ENCODE data around the gene LRRTM2. TPM values are rescaled to one million over a fixed set of nuclear protein-coding genes. Genes with fewer than 3 reads are reported as not detected.

LRRTM2 gene
- total and polyA plus RNA-seq, 2 experiments from 2014 or later = 0.24 TPM; not detected in 1

DNA sequence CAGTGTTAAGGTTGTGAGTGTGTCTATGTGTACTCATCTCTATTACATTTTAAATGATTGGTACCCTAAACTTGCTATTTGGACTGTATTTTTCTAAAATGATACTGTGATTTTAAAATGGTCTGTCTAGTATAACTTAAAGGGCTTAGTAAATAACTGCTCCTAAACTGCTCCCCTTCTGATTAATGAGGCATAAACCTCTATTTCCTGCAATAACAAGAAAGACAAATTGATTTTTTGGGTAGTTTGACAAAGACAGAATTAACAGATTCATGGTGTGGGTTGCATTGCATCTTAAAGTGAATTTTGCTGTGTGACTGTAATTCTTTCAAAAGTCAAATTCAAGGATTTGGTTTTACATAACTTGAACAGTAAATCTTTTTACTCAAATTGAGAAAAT lies 8.1 kb upstream of the LRRTM2 start:
- TF ChIP-seq, protein P1, sequence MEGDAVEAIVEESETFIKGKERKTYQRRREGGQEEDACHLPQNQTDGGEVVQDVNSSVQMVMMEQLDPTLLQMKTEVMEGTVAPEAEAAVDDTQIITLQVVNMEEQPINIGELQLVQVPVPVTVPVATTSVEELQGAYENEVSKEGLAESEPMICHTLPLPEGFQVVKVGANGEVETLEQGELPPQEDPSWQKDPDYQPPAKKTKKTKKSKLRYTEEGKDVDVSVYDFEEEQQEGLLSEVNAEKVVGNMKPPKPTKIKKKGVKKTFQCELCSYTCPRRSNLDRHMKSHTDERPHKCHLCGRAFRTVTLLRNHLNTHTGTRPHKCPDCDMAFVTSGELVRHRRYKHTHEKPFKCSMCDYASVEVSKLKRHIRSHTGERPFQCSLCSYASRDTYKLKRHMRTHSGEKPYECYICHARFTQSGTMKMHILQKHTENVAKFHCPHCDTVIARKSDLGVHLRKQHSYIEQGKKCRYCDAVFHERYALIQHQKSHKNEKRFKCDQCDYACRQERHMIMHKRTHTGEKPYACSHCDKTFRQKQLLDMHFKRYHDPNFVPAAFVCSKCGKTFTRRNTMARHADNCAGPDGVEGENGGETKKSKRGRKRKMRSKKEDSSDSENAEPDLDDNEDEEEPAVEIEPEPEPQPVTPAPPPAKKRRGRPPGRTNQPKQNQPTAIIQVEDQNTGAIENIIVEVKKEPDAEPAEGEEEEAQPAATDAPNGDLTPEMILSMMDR (IDR thresholded peaks at IDR 0.05; ENCODE audit: low read depth, low read length) = no peak
- Histone ChIP-seq H3K27me3 (no peaks in the 10 kb centered on the region), H3K36me3 (peaks cover 19% of the 10 kb centered on the region), H3K4me1 (ENCODE audit: low read depth) (peaks cover 7% of the 10 kb centered on the region), H3K9me3 (ENCODE audit: low read depth) (no peaks in the 10 kb centered on the region), H3K4me3 (no peak overlapping the region), H3K27ac (no peak overlapping the region)
- DNase-seq (ENCODE audit: low read depth in 1 of 2, low spot score in 1 of 2) = no peak

DNA sequence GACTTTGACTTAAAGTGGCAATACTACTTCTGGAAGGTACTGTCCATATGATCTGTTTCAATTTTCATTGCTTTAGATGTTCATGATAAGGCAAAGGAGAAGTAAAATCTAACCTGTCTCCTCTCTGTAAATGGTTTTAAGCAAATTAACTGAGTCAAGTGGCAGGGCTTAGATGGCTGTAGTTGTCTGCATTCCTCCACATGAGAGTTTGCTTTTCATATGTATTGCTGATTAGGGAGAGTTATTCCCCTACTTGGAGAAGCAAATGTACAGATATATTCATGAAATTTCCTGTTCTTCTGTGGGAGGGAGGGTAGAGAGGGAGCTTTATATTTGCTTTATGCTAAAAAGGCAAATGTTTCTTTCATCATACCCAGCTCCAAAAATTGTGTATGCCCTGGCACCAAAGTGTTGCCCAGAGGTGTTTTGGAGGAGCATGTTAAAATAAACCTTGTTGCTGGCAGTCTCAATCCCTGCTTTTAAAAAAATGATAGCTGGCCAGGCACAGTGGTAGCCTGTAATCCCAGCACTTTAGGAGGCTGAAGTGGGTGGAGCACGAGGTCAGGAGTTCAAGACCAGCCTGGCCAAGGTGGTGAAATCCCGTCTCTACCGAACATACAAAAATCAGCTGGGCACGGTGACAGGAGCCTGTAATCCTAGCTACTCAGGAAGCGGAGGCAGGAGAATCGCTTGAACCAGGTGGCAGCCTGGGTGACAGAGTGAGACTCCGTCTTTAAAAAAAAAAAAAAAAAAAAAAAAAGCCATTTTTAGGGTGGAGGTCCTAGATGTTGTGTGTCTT lies 3.5 kb upstream of the LRRTM2 start:
- Histone ChIP-seq H3K9me3 (ENCODE audit: low read depth) (no peaks in the 10 kb centered on the region), H3K4me3 (no peak overlapping the region), H3K27me3 (no peaks in the 10 kb centered on the region), H3K4me1 (ENCODE audit: low read depth) (peaks cover 15% of the 10 kb centered on the region), H3K27ac (no peak overlapping the region), H3K36me3 (no peaks in the 10 kb centered on the region)
- no peak for DNase-seq (ENCODE audit: low read depth in 1 of 2, low spot score in 1 of 2)
- TF ChIP-seq, protein P1 (IDR thresholded peaks at IDR 0.05; ENCODE audit: low read depth, low read length) = no peak

DNA sequence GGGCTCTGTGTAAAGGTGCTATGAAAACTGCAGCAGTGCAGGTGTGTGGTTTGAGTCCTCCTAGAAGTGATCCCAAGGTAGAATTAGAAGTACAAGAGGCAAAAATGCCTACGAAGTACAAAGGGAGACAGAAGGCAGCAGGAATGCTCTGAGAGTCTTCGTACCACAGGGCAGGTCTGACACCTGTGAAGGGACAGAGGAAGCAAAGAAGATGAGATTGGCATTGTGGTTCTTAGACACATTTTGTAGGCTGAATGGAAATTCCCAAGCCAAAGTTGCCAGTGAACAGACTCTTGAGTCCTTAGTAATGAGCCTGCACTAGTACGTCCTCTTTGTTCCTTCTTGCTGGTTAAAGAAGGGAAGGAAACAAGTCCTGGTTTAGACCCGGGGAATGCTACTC lies 1.7 kb upstream of the LRRTM2 start:
- no peak for DNase-seq (ENCODE audit: low read depth in 1 of 2, low spot score in 1 of 2)
- Histone ChIP-seq H3K36me3 (no peaks in the 10 kb centered on the region), H3K9me3 (ENCODE audit: low read depth) (no peaks in the 10 kb centered on the region), H3K27ac (no peak overlapping the region), H3K27me3 (no peaks in the 10 kb centered on the region), H3K4me1 (ENCODE audit: low read depth) (peaks cover 18% of the 10 kb centered on the region), H3K4me3 (no peak overlapping the region)
- TF ChIP-seq, protein P1 (IDR thresholded peaks at IDR 0.05; ENCODE audit: low read depth, low read length) = no peak

DNA sequence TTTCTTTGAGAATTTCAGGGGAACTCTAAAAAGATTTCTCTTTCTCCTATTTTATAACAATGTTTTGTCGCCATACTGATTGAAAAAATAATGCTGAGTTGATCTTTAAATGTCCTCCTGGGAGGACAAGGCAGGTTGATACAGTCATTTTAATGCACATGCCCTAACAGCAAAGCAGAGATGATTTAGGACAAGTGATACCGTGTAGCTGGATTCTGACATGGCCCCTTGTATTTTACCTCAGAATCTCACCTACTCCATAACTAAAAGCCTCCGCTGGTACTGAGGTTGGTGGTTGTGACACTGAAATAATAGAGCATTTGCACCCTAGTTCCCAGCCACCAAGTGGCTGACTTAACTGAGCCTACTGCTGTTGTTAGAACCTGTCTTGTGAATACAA lies 811 bp upstream of the LRRTM2 start:
- H3K27ac ChIP-seq = no peak overlapping the region
- H3K4me1 ChIP-seq (ENCODE audit: low read depth) = peaks cover 25% of the 10 kb centered on the region
- H3K9me3 ChIP-seq (ENCODE audit: low read depth) = no peaks in the 10 kb centered on the region
- TF ChIP-seq, protein P1 (IDR thresholded peaks at IDR 0.05; ENCODE audit: low read depth, low read length) = no peak
- no peaks in the 10 kb centered on the region for H3K27me3 ChIP-seq
- H3K36me3 ChIP-seq = no peaks in the 10 kb centered on the region
- H3K4me3 ChIP-seq = no peak overlapping the region
- DNase-seq (ENCODE audit: low read depth in 1 of 2, low spot score in 1 of 2) = no peak

- H3K4me1 ChIP-seq (ENCODE audit: low read depth) = peaks cover 29% of the 10 kb centered on the region
- H3K27ac ChIP-seq = no peak overlapping the region
- DNase-seq (ENCODE audit: low read depth in 1 of 2, low spot score in 1 of 2) = no peak
- no peaks in the 10 kb centered on the region for H3K36me3 ChIP-seq
- no peak overlapping the region for H3K4me3 ChIP-seq
- TF ChIP-seq, protein P1 (IDR thresholded peaks at IDR 0.05; ENCODE audit: low read depth, low read length) = no peak
- H3K9me3 ChIP-seq (ENCODE audit: low read depth) = no peaks in the 10 kb centered on the region
- H3K27me3 ChIP-seq = no peaks in the 10 kb centered on the region
Measured at GRCh38 chr5:138875552-138875875, 379 bp upstream of the LRRTM2 start.

All from cardiac muscle cell (in vitro differentiated cells and primary cell).